Mucosa of descending colon (tissue), 3 donors: ENCODE data around the gene PADI2. TPM values are rescaled to one million over a fixed set of nuclear protein-coding genes. Genes with fewer than 3 reads are reported as not detected.

Source experiments
- ATAC-seq: fragments of 200-7000 bp; cut with Tn5 transposase; one replicate; pipeline ENCODE4 v1.9.1; 2020; ENCODE audit warnings: mild to moderate bottlenecking, moderate library complexity
- DNase-seq, 3 donors: peaks; one replicate each; pipeline ENCODE4 v3.0.0-alpha.2; 2020
- H3K36me3 ChIP-seq: fragments of 200-600 bp; one replicate; pipeline ENCODE4 v1.8.0; 2021; ENCODE audit warnings: low read depth, mild to moderate bottlenecking
- H3K4me1 ChIP-seq: fragments of 200-600 bp; one replicate; pipeline ENCODE4 v1.8.0; 2021; ENCODE audit warnings: low read depth, mild to moderate bottlenecking
- H3K4me3 ChIP-seq: fragments of 200-600 bp; one replicate; pipeline ENCODE4 v1.8.0; 2021; ENCODE audit warnings: mild to moderate bottlenecking
- H3K9me3 ChIP-seq: fragments of 200-600 bp; one replicate; pipeline ENCODE4 v1.8.0; 2021; ENCODE audit warnings: mild to moderate bottlenecking
- intact Hi-C, 2 donors: fragments of 100-400 bp; cut with DNase I in 1 of 2; cut with micrococcal nuclease in 1 of 2; formaldehyde crosslinking; loops; one replicate each; pipeline versions ENCODE4 v1.11.0 to v1.11.1; 2022; cut with DNase I, micrococcal nuclease
- total RNA-seq, 3 donors: library from RNA; stranded (reverse); fragmentation: NEBNext Ultra II Directional in 2 of 3; extraction: Animal tissue kit (Norgen Biotek cat#: 25700) in 2 of 3; gene quantifications; one replicate each; pipeline versions ENCODE4 v1.2.1 to v1.2.4, GENCODE V29; 2021 to 2023
- TF ChIP-seq, protein P1 (sequence below): fragments of 200-600 bp; IDR thresholded peaks from one replicate; pipeline ENCODE4 v1.8.0; 2022; ENCODE audit warnings: antibody characterized with exemption, mild to moderate bottlenecking
- donor health status: DM: no; HTN: no; CAD: no; lungs with moderate emphysema.
- donor health status: DM: no; HTN: no; CAD: no.
- donor health status: DM: no; HTN: yes; CAD: no.

PADI2 gene
- total RNA-seq, 3 donors from 2014 or later = 105 to 398 (median 163) TPM

DNA sequence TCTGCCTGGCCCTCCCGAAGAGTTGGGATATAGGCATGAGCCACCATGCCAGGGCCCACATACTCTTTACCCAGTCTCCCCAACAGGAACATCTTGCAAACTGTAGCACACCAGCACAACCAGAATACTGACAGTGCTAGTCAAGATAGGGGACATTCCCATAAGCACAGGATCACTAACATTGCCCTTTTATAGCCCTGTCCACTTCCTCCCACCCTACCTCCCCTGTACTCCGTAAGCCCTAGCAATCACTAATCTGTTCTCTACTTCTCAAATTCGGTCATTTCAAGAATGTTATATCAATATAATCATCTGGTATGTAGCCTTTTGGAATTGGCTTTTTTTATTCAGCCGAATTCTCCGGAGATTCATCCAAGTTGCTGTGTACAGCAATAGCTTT is 71.3 kb downstream of the PADI2 start:
- no peak for DNase-seq
- intact Hi-C loops = loop anchor here (5.0 to 10.0 kb wide), 2 partner anchors 93 to 96 kb away; no protein-coding TSS in a partner anchor
- H3K4me3 ChIP-seq = no peak overlapping the region
- H3K9me3 ChIP-seq = no peaks in the 10 kb centered on the region
- ATAC-seq = peak; percentile 12
- peaks cover 10% of the 10 kb centered on the region for H3K36me3 ChIP-seq
- TF ChIP-seq, protein P1, sequence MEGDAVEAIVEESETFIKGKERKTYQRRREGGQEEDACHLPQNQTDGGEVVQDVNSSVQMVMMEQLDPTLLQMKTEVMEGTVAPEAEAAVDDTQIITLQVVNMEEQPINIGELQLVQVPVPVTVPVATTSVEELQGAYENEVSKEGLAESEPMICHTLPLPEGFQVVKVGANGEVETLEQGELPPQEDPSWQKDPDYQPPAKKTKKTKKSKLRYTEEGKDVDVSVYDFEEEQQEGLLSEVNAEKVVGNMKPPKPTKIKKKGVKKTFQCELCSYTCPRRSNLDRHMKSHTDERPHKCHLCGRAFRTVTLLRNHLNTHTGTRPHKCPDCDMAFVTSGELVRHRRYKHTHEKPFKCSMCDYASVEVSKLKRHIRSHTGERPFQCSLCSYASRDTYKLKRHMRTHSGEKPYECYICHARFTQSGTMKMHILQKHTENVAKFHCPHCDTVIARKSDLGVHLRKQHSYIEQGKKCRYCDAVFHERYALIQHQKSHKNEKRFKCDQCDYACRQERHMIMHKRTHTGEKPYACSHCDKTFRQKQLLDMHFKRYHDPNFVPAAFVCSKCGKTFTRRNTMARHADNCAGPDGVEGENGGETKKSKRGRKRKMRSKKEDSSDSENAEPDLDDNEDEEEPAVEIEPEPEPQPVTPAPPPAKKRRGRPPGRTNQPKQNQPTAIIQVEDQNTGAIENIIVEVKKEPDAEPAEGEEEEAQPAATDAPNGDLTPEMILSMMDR = no peak
- H3K4me1 ChIP-seq = peaks cover 15% of the 10 kb centered on the region

DNA sequence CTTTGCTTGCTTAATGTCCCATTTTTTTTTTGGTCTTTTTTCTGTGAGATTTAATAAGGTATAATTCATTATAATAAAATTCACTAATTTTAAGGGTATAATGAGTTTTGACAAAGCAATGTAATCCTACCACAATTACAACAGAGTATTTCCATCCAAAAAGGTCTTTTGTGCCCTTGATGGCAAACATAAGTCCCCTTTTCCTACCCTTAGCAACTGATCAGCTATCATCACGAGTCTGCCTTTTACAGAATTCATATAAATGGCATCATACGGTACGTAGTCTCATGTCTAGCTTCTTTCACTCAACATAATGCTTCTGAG is 73.0 kb downstream of the PADI2 start:
- no peak for ATAC-seq
- DNase-seq = no peak
- Histone ChIP-seq H3K9me3 (no peaks in the 10 kb centered on the region), H3K36me3 (peaks cover 10% of the 10 kb centered on the region), H3K4me3 (no peak overlapping the region), H3K4me1 (no peaks in the 10 kb centered on the region)
- TF ChIP-seq, protein P1 = no peak
- intact Hi-C loops = loop anchor here (5.0 to 10.0 kb wide), 2 partner anchors 91 to 94 kb away; no protein-coding TSS in a partner anchor

DNA sequence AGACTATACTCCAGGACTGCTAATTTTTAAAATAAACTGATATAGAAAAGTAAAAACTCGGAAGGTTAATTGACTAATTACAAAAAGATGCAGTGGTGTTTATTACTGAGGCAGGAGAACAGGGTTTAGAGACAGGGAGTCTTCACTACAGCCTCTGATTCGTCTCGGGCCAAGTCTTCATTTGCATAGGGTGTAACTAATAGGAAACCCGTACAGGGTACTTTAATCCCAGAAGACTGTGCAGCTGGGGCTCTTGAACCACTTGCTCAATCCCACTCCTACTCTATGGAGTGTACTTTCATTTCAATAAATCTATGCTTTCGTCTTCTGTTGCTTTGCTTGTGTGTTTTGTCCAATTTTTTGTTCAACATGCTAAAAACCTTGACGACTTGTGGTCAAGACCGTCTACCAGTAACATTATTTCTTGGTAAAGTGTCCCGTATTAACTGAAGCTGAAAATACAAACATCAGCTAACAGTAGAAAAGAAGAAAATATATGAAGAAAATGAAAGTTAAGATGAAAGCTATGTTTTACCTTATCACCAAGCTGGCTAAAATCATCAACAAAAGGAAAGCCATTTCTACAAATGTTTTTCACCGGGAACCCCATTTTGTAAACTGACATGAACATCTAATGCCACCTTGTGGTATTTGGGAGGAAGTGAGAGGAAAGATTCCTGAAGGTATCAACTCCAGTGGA is 73.5 kb downstream of the PADI2 start:
- peak; percentile 50 for ATAC-seq
- Histone ChIP-seq H3K4me3 (no peak overlapping the region), H3K36me3 (peaks cover 10% of the 10 kb centered on the region), H3K9me3 (no peaks in the 10 kb centered on the region), H3K4me1 (no peaks in the 10 kb centered on the region)
- no peak for DNase-seq
- intact Hi-C loops = loop anchor here (5.0 to 10.0 kb wide), 2 partner anchors 91 to 93 kb away; no protein-coding TSS in a partner anchor
- TF ChIP-seq, protein P1 = peak; percentile 52

DNA sequence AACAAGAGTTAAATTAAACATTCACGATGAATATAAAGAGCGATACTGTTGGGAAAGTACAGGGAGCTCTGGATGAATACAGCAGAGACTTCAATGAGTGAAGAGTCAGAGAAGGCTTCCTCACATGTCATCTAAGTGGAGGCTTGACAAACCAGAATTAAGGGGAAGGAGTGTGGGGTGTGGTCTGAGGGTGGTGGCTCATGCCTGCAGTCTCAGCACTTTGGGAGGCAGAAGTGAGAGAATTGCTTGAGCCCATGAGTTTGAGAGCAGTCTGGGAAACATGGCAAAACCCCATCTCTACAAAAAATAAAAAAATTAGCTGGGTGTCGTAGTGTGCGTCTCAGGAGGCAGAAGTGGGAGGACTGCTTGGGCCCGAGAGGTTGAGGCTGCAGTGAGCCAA is 74.1 kb downstream of the PADI2 start:
- TF ChIP-seq, protein P1 = no peak
- intact Hi-C loops = loop anchor here (5.0 to 10.0 kb wide), 2 partner anchors 90 to 93 kb away; no protein-coding TSS in a partner anchor
- Histone ChIP-seq H3K4me1 (no peaks in the 10 kb centered on the region), H3K9me3 (no peaks in the 10 kb centered on the region), H3K36me3 (peaks cover 13% of the 10 kb centered on the region), H3K4me3 (no peak overlapping the region)
- ATAC-seq (peak; percentile 20), DNase-seq (no peak)

DNA sequence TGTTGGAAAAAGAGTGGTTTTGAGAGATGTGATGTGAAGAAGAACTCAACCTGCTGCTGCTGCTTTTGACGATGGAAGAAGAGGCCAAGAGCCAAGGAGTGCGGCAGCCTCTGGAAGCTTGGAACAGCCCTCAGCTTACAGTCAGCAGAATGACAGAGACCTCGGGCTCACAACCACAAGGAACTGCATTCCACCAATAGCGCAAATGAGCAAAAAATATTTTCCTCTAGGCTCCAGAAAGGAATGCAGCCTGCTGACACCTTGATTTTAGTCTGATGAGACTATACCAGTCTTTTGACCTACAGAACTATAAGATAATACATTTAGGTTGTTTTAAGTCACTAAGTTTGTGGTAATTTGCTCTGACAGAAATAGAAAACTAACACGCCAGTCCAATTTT is 75.6 kb downstream of the PADI2 start:
- DNase-seq = no peak
- intact Hi-C loops = loop anchor here in 1 of 2 donors (10.0 kb wide), 1 partner anchor 89 kb away; no protein-coding TSS in a partner anchor
- Histone ChIP-seq H3K36me3 (peaks cover 19% of the 10 kb centered on the region), H3K4me3 (no peak overlapping the region), H3K9me3 (no peaks in the 10 kb centered on the region), H3K4me1 (no peaks in the 10 kb centered on the region)
- TF ChIP-seq, protein P1 = no peak
- no peak for ATAC-seq
